ENCODE measurements around the gene ZGPAT. TPM values are rescaled to one million over a fixed set of nuclear protein-coding genes. Genes with fewer than 3 reads are reported as not detected.

ZGPAT gene
- total and polyA plus RNA-seq, 2 of the 8 experiments (the other 6 are each of a cell fraction or from before 2014, with no cell fraction given), result 14.5 to 21.4 TPM

DNA sequence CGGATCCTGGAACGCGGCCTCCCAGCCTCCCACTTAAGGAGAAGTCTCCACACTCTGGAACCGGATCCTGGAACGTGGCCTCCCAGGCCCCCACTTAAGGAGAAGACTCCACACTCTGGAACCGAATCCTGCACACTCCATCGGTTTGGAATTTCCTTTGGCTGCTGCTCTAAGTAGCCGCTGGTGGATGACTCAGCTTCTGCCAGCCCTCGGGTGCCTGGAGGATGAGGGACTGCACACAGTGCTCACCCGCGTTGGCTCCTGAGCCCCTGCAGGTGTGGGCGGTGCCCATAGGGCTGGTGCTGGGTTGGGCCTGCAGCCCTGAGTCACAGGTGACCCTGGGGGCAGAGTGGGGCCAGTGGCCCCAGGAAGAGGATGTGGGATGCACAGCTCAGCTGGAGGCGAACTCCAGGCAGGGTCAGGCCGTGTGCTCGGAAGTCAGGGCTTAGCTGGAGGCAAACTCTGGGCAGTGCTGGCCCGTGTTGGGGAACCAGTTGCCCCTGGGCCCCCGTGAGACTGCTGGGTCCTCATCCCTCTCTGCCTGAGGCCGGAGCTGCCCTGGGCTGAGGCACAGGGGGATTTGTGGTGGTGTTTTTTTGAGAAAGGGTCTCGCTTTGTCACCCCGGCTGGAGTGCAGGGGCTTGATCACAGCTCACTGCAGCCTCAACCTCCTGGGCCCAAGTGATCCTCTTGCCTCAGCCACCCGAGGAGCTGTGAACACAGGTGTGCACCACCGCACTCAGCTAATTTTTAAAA, 25.3 kb upstream of the ZGPAT start:
- Histone ChIP-seq H4K91ac (replicated peaks; ENCODE audit: insufficient read length, low read length) (no peak overlapping the region), H2BK120ac (replicated peaks; ENCODE audit: low read depth, low read length) (no peak overlapping the region), H4K5ac (ENCODE audit: insufficient read length, low read depth, low read length) (no peak overlapping the region), H3K23ac (ENCODE audit: insufficient read length) (no peak overlapping the region), H2BK5ac (ENCODE audit: low read depth, low read length) (no peak overlapping the region), H2AK5ac (ENCODE audit: low read depth, low read length) (no peak overlapping the region), H4K20me1 (replicated peaks in 1 of 2; ENCODE audit: control insufficient read depth in 1 of 2, insufficient read depth in 2 of 2, low read length in 2 of 2) (peaks cover 0 to 7% of the 10 kb centered on the region in 2 experiments), H4K8ac (ENCODE audit: extremely low read depth, insufficient read depth, low read length) (no peak overlapping the region), H3K27ac (ENCODE audit: low read depth, low read length) (no peak overlapping the region), H3K23me2 (ENCODE audit: low read depth, low read length) (no peaks in the 10 kb centered on the region; the same call in 1 of the 2 replicates), H3K18ac (ENCODE audit: extremely low read depth, low read length) (no peak overlapping the region), H3K27me3 (replicated peaks in 1 of 4; ENCODE audit: control insufficient read depth in 3 of 4, extremely low read depth in 1 of 4, insufficient read depth in 3 of 4, low read length in 3 of 4) (no peaks in the 10 kb centered on the region), H2AFZ (ENCODE audit: low read length) (no peak overlapping the region), H3K9me3 (ENCODE audit: insufficient read depth in 2 of 2, low read depth in 1 of 2, low read length in 1 of 2) (no peaks in the 10 kb centered on the region), H2BK20ac (ENCODE audit: low read length) (no peak overlapping the region), H3K4me1 (replicated peaks in 1 of 4; ENCODE audit: control insufficient read depth in 3 of 4, insufficient read depth in 4 of 4, low read length in 3 of 4) (no peaks in the 10 kb centered on the region; a peak in 1 of 7 replicates), H3K36me3 (ENCODE audit: control insufficient read depth in 2 of 4, insufficient read depth in 4 of 4, low read length in 3 of 4) (peaks cover 0 to 5% (median 2%) of the 10 kb centered on the region in 4 experiments; a peak in 4 of 8 replicates), H3K14ac (ENCODE audit: insufficient read length) (no peak overlapping the region), H3K4me3 (ENCODE audit: extremely low read depth in 1 of 4, insufficient read depth in 2 of 4, low read depth in 3 of 4, low read length in 4 of 4) (no peak overlapping the region), H3K9ac (replicated peaks in 1 of 4; ENCODE audit: extremely low read depth in 1 of 4, low read depth in 3 of 4, low read length in 3 of 4) (no peak overlapping the region), H2BK12ac (ENCODE audit: low read depth, low read length) (no peak overlapping the region), H3K79me1 (ENCODE audit: low read depth, low read length) (no peaks in the 10 kb centered on the region), H3K4me2 (ENCODE audit: insufficient read depth in 1 of 2, low read depth in 2 of 2, low read length in 2 of 2) (no peak overlapping the region), H2BK15ac (ENCODE audit: low read length) (no peak overlapping the region), H3K4ac (replicated peaks; ENCODE audit: insufficient read length, low read depth, low read length) (no peak overlapping the region), H3K79me2 (ENCODE audit: control insufficient read depth in 1 of 2, insufficient read depth in 2 of 2, low read length in 2 of 2) (no peaks in the 10 kb centered on the region), H3K56ac (replicated peaks; ENCODE audit: insufficient read length, low read depth, low read length) (no peak overlapping the region)
- CTCF ChIA-PET (ENCODE audit: partially characterized antibody), result interaction anchor here (0.7 to 1.8 kb wide), 4 partner anchors 8 to 193 kb away, joined by 3 to 5 read pairs (median 4); no protein-coding TSS in a partner anchor
- WGBS, 2 experiments (ENCODE audit: extremely low coverage in 1 of 2, insufficient coverage in 1 of 2, insufficient read length in 1 of 2, insufficient replicate concordance in 2 of 2, low coverage in 1 of 2, low lambda C conversion rate in 2 of 2, missing lambda C conversion rate in 1 of 2), result 90% methylated on average over 21 of the region's 22 CpGs; no CpG with 5 or more reads in 1 of the 2 experiments
- POLR2A ChIA-PET (ENCODE audit: partially characterized antibody), result interaction anchor here (0.7 to 1.8 kb wide), 8 partner anchors 8 to 20 kb away, joined by 3 to 6 read pairs (median 4); no protein-coding TSS in a partner anchor
- DNase-seq (ENCODE audit: low read depth in 1 of 2, low spot score in 2 of 2) (no peak), FAIRE-seq (no peak)
- no peak for TF ChIP-seq TBP (IDR thresholded peaks at IDR 0.05; ENCODE audit: low read depth, low read length)
- no peak for TF ChIP-seq SIN3A (conservative IDR thresholded peaks at IDR 0.05 in 1 of 2, IDR thresholded peaks at IDR 0.05 in 1 of 2; ENCODE audit: low read depth in 1 of 2, low read length in 2 of 2)
- no peak for TF ChIP-seq CHD2 (IDR thresholded peaks at IDR 0.05; ENCODE audit: low read length)
- TF ChIP-seq ATF3 (IDR thresholded peaks at IDR 0.05; ENCODE audit: insufficient read depth, low read depth, low read length), result no peak
- no peak for TF ChIP-seq FOSL1 (IDR thresholded peaks at IDR 0.05; ENCODE audit: insufficient read depth, low read depth, low read length)
- TF ChIP-seq POU5F1 (IDR thresholded peaks at IDR 0.05; ENCODE audit: low read depth, low read length), result no peak

Measured in H1 (cell line).